LNCaP clone FGC (cell line): ENCODE data around the gene PGAP3.
A peak's percentile ranks its signal among the peaks of the same experiment; 100 is the strongest.
"Not testable (repeated sequence)": the region's sequence is repeated elsewhere in the genome, so short reads cannot be mapped to it uniquely, and the experiment has no call there.

Source experiments
- DNase-seq: peaks from one replicate; pipeline ENCODE4 v3.0.0-alpha.2; 2011; ENCODE audit warnings: low read depth
- H3K4me3 ChIP-seq: 2 replicates; pipeline ENCODE4 v1.5.1; 2011; ENCODE audit warnings: mild to moderate bottlenecking, low read depth, low read length, control low read depth
- TF ChIP-seq, protein P1 (sequence below): IDR thresholded peaks from 2 replicates; pipeline ENCODE4 v1.5.1; 2012; ENCODE audit warnings: mild to moderate bottlenecking; ENCODE audit not compliant: control insufficient read depth, insufficient read depth; ENCODE audit errors: extremely low read depth

PGAP3 gene

DNA sequence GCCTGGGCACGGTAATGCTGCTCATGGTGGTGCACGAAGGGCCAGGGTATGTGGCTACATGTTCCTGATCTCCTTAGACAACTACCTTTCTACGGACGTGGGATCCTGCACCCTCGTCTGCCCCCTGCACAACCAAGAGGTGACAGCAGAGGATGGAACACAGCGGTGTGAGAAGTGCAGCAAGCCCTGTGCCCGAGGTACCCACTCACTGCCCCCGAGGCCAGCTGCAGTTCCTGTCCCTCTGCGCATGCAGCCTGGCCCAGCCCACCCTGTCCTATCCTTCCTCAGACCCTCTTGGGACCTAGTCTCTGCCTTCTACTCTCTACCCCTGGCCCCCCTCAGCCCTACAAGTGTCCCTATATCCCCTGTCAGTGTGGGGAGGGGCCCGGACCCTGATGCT is 24.0 kb upstream of the PGAP3 start:
- TF ChIP-seq, protein P1, sequence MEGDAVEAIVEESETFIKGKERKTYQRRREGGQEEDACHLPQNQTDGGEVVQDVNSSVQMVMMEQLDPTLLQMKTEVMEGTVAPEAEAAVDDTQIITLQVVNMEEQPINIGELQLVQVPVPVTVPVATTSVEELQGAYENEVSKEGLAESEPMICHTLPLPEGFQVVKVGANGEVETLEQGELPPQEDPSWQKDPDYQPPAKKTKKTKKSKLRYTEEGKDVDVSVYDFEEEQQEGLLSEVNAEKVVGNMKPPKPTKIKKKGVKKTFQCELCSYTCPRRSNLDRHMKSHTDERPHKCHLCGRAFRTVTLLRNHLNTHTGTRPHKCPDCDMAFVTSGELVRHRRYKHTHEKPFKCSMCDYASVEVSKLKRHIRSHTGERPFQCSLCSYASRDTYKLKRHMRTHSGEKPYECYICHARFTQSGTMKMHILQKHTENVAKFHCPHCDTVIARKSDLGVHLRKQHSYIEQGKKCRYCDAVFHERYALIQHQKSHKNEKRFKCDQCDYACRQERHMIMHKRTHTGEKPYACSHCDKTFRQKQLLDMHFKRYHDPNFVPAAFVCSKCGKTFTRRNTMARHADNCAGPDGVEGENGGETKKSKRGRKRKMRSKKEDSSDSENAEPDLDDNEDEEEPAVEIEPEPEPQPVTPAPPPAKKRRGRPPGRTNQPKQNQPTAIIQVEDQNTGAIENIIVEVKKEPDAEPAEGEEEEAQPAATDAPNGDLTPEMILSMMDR, result no peak
- H3K4me3 ChIP-seq, result no peak overlapping the region
- DNase-seq, result no peak

DNA sequence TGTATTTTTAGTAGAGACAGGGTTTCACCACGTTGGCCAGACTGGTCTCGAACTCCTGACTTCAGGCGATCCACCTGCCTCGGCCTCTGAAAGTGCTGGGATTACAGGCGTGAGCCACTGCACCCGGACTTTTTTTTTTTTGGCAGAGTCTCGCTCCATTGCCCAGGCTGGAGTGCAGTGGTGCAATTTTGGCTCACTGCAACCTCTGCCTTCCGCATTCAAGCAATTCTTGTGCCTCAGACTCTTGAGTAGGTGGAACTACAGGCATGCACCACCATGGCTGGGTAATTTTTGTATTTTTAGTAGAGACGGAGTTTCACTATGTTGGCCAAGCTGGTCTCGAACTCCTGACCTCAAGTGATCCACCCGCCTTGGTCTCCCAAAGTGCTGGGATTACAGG is 23.2 kb upstream of the PGAP3 start:
- H3K4me3 ChIP-seq, DNase-seq: not testable (repeated sequence)

DNA sequence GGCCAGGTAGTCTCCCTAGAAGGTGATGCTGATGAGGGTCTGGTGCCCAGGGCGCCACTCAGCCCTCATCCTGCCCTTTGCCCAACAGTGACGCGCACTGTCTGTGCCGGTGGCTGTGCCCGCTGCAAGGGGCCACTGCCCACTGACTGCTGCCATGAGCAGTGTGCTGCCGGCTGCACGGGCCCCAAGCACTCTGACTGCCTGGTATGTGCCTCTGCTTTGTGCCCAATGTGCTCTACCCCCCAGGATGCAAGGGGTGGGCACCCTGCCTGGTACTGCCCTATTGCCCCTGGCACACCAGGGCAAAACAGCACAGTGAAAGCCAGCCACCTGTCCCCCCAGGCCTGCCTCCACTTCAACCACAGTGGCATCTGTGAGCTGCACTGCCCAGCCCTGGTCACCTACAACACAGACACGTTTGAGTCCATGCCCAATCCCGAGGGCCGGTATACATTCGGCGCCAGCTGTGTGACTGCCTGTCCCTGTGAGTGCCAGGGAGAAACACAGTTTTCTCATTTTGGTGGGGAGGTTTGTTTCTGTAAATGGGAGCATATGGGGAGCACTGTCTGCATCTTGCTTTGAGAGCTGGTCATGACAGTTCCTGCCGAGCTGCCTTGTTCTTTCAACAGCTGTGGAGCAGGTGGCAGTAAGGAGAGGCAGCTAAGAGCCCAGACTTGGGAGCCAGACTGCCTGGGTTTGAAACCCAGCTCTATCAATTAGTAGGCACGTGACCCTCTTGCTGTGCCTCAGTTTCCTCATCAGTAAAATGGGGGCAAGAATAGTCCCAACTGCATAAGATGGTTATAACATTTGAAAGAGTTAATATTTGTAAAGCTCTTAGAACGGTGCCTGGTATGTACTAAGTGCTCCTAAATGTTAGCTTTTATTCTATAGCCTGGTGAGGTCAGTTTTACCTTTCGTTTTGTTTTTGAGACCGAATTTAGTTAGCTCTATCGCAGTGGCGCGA is 22.4 kb upstream of the PGAP3 start:
- no peak for DNase-seq
- TF ChIP-seq, protein P1, result no peak
- no peak overlapping the region for H3K4me3 ChIP-seq

DNA sequence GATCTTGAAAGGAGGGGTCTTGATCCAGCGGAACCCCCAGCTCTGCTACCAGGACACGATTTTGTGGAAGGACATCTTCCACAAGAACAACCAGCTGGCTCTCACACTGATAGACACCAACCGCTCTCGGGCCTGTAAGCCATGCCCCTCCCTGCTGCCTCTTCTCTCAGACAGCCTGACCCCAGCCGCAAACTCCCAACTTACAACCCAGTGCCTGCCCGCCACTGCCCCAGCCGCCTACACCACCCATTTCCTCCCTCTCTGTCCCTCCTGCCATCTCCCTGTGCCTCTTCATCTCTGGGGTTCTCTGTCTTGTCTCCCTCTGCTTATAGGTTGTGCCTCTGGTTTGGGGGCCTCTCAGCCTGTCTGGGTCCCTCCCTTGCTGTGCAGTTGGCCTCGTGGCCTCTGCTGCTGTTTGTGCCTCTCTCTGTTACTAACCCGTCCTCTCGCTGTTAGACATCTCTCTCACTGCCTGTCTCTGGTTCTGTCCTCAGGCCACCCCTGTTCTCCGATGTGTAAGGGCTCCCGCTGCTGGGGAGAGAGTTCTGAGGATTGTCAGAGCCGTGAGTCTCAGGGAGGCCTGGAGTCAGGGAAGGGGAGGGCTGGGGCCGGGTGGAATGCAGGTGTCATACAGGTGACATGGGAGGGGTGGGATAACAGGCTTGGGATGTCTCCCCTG is 21.6 kb upstream of the PGAP3 start:
- no peak overlapping the region for H3K4me3 ChIP-seq
- TF ChIP-seq, protein P1, result no peak
- DNase-seq, result no peak

DNA sequence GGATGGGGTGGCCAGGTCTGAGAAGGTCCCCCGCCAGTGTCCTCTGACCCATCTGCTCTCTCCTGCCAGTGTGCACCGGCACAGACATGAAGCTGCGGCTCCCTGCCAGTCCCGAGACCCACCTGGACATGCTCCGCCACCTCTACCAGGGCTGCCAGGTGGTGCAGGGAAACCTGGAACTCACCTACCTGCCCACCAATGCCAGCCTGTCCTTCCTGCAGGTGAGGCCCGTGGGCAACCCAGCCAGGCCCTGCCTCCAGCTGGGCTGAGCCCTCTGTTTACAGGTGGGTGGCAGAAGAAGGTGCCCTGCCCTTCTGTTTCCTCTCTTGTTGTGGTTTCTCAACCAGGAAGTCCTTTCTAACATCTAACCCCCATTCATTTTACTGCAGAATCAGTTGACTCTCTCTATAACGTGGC is 19.1 kb upstream of the PGAP3 start:
- H3K4me3 ChIP-seq, result no peak overlapping the region
- TF ChIP-seq, protein P1, result no peak
- DNase-seq, result no peak

DNA sequence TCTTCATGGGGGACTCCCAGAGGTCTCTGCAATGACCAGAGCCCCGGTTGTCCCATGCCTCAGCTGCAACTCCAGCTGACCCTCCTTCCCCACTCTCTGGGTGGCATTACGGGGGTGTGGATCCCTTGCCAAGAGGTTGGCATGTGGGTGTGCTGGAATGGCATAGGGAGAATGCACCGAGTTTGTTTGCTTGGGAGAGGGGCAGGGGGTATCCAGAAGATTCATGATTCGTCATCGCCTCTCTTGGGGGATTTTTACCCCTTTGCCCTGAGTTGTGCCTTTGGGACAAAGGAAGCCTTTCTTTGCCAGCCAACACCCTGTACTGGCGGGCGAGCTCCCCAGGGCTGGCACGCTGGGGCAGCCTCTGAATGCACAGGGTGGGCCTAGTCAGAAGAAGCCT is 18.5 kb upstream of the PGAP3 start:
- DNase-seq, result no peak
- TF ChIP-seq, protein P1, result no peak
- peak overlapping the region; percentile 42 for H3K4me3 ChIP-seq

DNA sequence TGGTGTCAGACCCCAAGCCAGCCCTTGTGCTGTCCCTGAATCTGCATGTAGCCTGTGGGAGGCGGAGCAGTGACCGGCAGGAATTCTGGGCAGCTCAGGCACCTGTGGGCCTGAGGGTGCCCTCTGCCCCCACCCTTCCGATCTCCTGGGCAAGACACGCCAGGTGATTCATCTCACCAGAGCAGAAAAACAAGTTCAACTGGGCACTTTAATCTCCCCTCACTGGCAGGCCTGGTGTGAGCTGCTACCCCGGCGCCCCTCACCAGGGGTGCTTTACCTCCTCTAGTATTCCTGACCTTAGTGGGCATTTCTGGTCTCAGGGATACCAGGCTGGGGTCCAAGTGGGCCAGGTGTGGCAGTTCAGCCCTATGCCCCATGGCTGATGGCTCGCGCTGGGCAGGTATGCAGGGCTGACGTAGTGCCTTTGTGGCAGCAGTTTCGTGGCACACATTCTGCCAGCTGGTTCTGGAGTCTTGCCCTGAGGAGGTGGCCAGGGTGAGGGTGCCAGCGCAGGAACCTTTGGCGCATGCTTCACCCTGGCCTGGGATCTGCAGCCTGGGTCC is 18.0 kb upstream of the PGAP3 start:
- H3K4me3 ChIP-seq, result peak overlapping the region; percentile 42
- DNase-seq, result peak; percentile 95
- TF ChIP-seq, protein P1, result no peak
